OCI-LY3 (cell line): ENCODE measurements around the gene PDE4A.

ENCODE experiments used
- H2AFZ ChIP-seq: fragments of 200-600, 300-600 bp; shearing (Covaris generic); 2 replicates; pipeline ENCODE4 v1.6.0; 2014; ENCODE audit warnings: antibody characterized with exemption, low read depth, low read length
- H3K27ac ChIP-seq: fragments of 200-600, 300-600 bp; sonication (generic); 2 replicates; pipeline ENCODE4 v1.5.1; 2014; ENCODE audit warnings: mild to moderate bottlenecking, low read length, moderate library complexity, mixed read lengths
- H3K27me3 ChIP-seq: fragments of 200-600, 300-600 bp; sonication (generic); 2 replicates; pipeline ENCODE4 v1.6.1; 2014; ENCODE audit warnings: low read depth, low read length, mixed read lengths
- H3K36me3 ChIP-seq: fragments of 200-600, 300-600 bp; sonication (generic); replicated peaks from 2 replicates; pipeline ENCODE3; 2014; ENCODE audit warnings: low read depth, low read length, mixed read lengths
- H3K4me1 ChIP-seq: fragments of 300-600, 200-600 bp; sonication (generic); 2 replicates; pipeline ENCODE4 v1.6.1; 2014; ENCODE audit warnings: low read length, mixed read lengths
- H3K4me2 ChIP-seq: fragments of 200-600, 300-600 bp; sonication (generic); 2 replicates; pipeline ENCODE4 v1.6.1; 2014; ENCODE audit warnings: low read length, mixed read lengths
- H3K4me3 ChIP-seq: fragments of 300-600, 200-600 bp; sonication (generic); 2 replicates; pipeline ENCODE4 v1.5.1; 2014; ENCODE audit warnings: antibody characterized with exemption, mild to moderate bottlenecking, low read length, moderate library complexity
- H3K79me2 ChIP-seq: fragments of 300-600, 200-600 bp; shearing (Covaris generic); 2 replicates; pipeline ENCODE4 v1.6.1; 2014; ENCODE audit warnings: mild to moderate bottlenecking, low read length, mixed read lengths
- H3K9ac ChIP-seq: fragments of 300-600, 200-600 bp; shearing (Covaris generic); 2 replicates; pipeline ENCODE4 v1.6.0; 2014; ENCODE audit warnings: mild to moderate bottlenecking, low read length, moderate library complexity
- H3K9me3 ChIP-seq: fragments of 200-600, 300-600 bp; shearing (Covaris generic); 2 replicates; pipeline ENCODE4 v1.6.1; 2014; ENCODE audit warnings: low read length, mixed read lengths; ENCODE audit not compliant: insufficient read depth
- H4K20me1 ChIP-seq: fragments of 200-600, 300-600 bp; sonication (generic); 2 replicates; pipeline ENCODE4 v1.6.1; 2016; ENCODE audit warnings: low read length, mixed read lengths; ENCODE audit not compliant: insufficient read depth
- CTCF ChIP-seq: fragments of 200-600, 300-600 bp; sonication (generic); IDR thresholded peaks from 2 replicates; pipeline ENCODE4 v1.5.1; 2014; ENCODE audit warnings: antibody characterized with exemption, low read length, low read depth
- EZH2phosphoT487 ChIP-seq: fragments of 200-600 bp; shearing (Covaris generic); IDR thresholded peaks from 2 replicates; pipeline ENCODE4 v1.6.1; 2018; ENCODE audit warnings: antibody characterized with exemption, mixed run types, low read depth

PDE4A gene

GRCh38 chr19:10473192-10473591, 52.9 kb downstream of the PDE4A start:
- H3K4me2 ChIP-seq, result no peak overlapping the region
- TF ChIP-seq CTCF, result no peak
- no peak for TF ChIP-seq EZH2phosphoT487
- H3K27ac ChIP-seq, result no peak overlapping the region
- no peaks in the 10 kb centered on the region for H3K36me3 ChIP-seq
- no peaks in the 10 kb centered on the region for H3K4me1 ChIP-seq
- H3K27me3 ChIP-seq, result peaks cover 5% of the 10 kb centered on the region; the same call in 1 of the 2 replicates
- no peaks in the 10 kb centered on the region for H4K20me1 ChIP-seq
- no peak overlapping the region for H2AFZ ChIP-seq
- H3K4me3 ChIP-seq, result no peak overlapping the region
- H3K9me3 ChIP-seq, result no peaks in the 10 kb centered on the region
- H3K79me2 ChIP-seq, result no peaks in the 10 kb centered on the region
- no peak overlapping the region for H3K9ac ChIP-seq

- Histone ChIP-seq H3K36me3 (no peaks in the 10 kb centered on the region), H3K27ac (no peak overlapping the region), H3K4me3 (no peak overlapping the region), H3K79me2 (no peaks in the 10 kb centered on the region), H4K20me1 (no peaks in the 10 kb centered on the region), H3K4me2 (peak overlapping the region; percentile 4; the same call in 1 of the 2 replicates), H2AFZ (no peak overlapping the region), H3K9me3 (no peaks in the 10 kb centered on the region), H3K9ac (no peak overlapping the region), H3K4me1 (no peaks in the 10 kb centered on the region), H3K27me3 (peaks cover 5% of the 10 kb centered on the region; the same call in 1 of the 2 replicates)
- TF ChIP-seq EZH2phosphoT487, result no peak
Observed at GRCh38 chr19:10474962-10475451, 54.7 kb downstream of the PDE4A start.

- Histone ChIP-seq H3K4me1 (no peaks in the 10 kb centered on the region), H3K36me3 (no peaks in the 10 kb centered on the region), H3K27me3 (0 out of 2 replicates have a peak, but pooled peaks cover under 1% of the 10 kb centered on the region), H3K4me3 (no peak overlapping the region), H3K79me2 (no peaks in the 10 kb centered on the region), H3K9me3 (no peaks in the 10 kb centered on the region), H3K27ac (no peak overlapping the region), H3K4me2 (no peak overlapping the region), H3K9ac (no peak overlapping the region), H4K20me1 (no peaks in the 10 kb centered on the region), H2AFZ (no peak overlapping the region)
- no peak for TF ChIP-seq EZH2phosphoT487
- TF ChIP-seq CTCF, result no peak
Observed at GRCh38 chr19:10478476-10478875, 58.1 kb downstream of the PDE4A start.

- TF ChIP-seq CTCF, result 0 out of 2 replicates have a peak, but pooled peaks have one; percentile 8
- TF ChIP-seq EZH2phosphoT487, result no peak
- H3K36me3 ChIP-seq, result no peaks in the 10 kb centered on the region
- H3K27ac ChIP-seq, result no peak overlapping the region
- no peak overlapping the region for H2AFZ ChIP-seq
- no peak overlapping the region for H3K4me2 ChIP-seq
- H3K4me1 ChIP-seq, result no peaks in the 10 kb centered on the region
- H4K20me1 ChIP-seq, result no peaks in the 10 kb centered on the region
- no peaks in the 10 kb centered on the region for H3K27me3 ChIP-seq
- no peaks in the 10 kb centered on the region for H3K9me3 ChIP-seq
- H3K79me2 ChIP-seq, result no peaks in the 10 kb centered on the region
- H3K4me3 ChIP-seq, result no peak overlapping the region
- no peak overlapping the region for H3K9ac ChIP-seq
Observed at GRCh38 chr19:10478903-10479384, 58.6 kb downstream of the PDE4A start.
